Lung (tissue), 12 donors: ENCODE measurements around the gene CLASP1. TPM values are rescaled to one million over a fixed set of nuclear protein-coding genes. Genes with fewer than 3 reads are reported as not detected.

ENCODE experiments used
- ATAC-seq: fragments of 200-7000 bp; cut with Tn5 transposase; one replicate; pipeline ENCODE4 v1.9.1; 2020; ENCODE audit warnings: moderate number of reproducible peaks; ENCODE audit not compliant: insufficient read depth, low FRiP score
- DNase-seq, 3 donors: peaks; one replicate each; pipeline ENCODE4 v3.0.0-alpha.2; 2013 to 2017
- H3K27ac ChIP-seq, 2 donors: one replicate each; pipeline ENCODE4 v1.5.1; 2013; ENCODE audit warnings: mild to moderate bottlenecking in 2 of 2, moderate library complexity in 2 of 2, control low read depth in 1 of 2, inconsistent platforms in 1 of 2, low read depth in 1 of 2, low read length in 1 of 2
- H3K27me3 ChIP-seq, 3 donors: one replicate each; pipeline ENCODE4 v1.5.1; 2013; ENCODE audit warnings: low read length in 2 of 3; ENCODE audit not compliant: control insufficient read depth in 3 of 3, insufficient read depth in 3 of 3
- H3K36me3 ChIP-seq, 4 donors: one replicate each; pipeline ENCODE4 v1.5.1; 2013; ENCODE audit warnings: low read length in 4 of 4, mild to moderate bottlenecking in 1 of 4, moderate library complexity in 1 of 4; ENCODE audit not compliant: control insufficient read depth in 4 of 4, insufficient read depth in 4 of 4
- H3K4me1 ChIP-seq, 5 donors: one replicate each; pipeline ENCODE4 v1.5.1; 2013; ENCODE audit warnings: low read length in 5 of 5, mild to moderate bottlenecking in 2 of 5, moderate library complexity in 1 of 5; ENCODE audit not compliant: control insufficient read depth in 5 of 5, insufficient read depth in 5 of 5
- H3K4me3 ChIP-seq: one replicate; pipeline ENCODE4 v1.5.1; 2013; ENCODE audit warnings: mild to moderate bottlenecking, control low read depth, moderate library complexity
- H3K9ac ChIP-seq, 2 donors: one replicate each; pipeline ENCODE4 v1.5.1; 2013; ENCODE audit warnings: low read length in 2 of 2, control low read depth in 1 of 2; ENCODE audit not compliant: insufficient read depth in 1 of 2
- H3K9me3 ChIP-seq, 4 donors: one replicate each; pipeline ENCODE4 v1.5.1; 2013; ENCODE audit warnings: low read length in 3 of 4, mild to moderate bottlenecking in 1 of 4, moderate library complexity in 1 of 4; ENCODE audit not compliant: control insufficient read depth in 4 of 4, insufficient read depth in 3 of 4
- CTCF ChIP-seq: IDR thresholded peaks from 2 replicates; pipeline ENCODE4 v1.5.1; 2012; ENCODE audit warnings: mild to moderate bottlenecking; ENCODE audit errors: control extremely low read depth, extremely low read depth
- WGBS, 2 donors: extraction: QIAGEN DNeasy Blood & Tissue Kit; methylation state at CpG; one replicate each; pipeline ENCODE4 v1.1.7; 2013; 5-methylcytosine and 5-hydroxymethylcytosine counted together
- polyA plus RNA-seq, 2 donors: library from polyadenylated mRNA; stranded (reverse); fragments of 200-250 nt; gene quantifications; one replicate each; pipeline ENCODE4 v1.2.1, GENCODE V29; 2013
- total RNA-seq, 2 donors: library from RNA; depleted of rRNA in 1 of 2; stranded (reverse); fragments of >200 nt in 1 of 2; gene quantifications; one replicate each; pipeline ENCODE4 v1.2.1, GENCODE V29; 2014 to 2021
- donor health status: control.
- donor health status: control.
- donor health status: Bipolar disorder and iron deficiency.
- donor health status: healthy.
- donor health status: DM: yes; HTN: yes; CAD: no.

Gene CLASP1
- total and polyA plus RNA-seq, 4 donors, result 7.4 to 128 (median 30.6) TPM

- no peak for TF ChIP-seq CTCF
Measured at GRCh38 chr2:121510857-121511256, 138.4 kb downstream of the CLASP1 start.

GRCh38 chr2:121506621-121507020 is 142.6 kb downstream of the CLASP1 start:
- 95 to 96% methylated on average over 1 of the region's 1 CpG for WGBS, 2 donors
- Histone ChIP-seq H3K36me3 (peaks cover 8 to 26% (median 19%) of the 10 kb centered on the region in 4 donors), H3K4me3 (no peak overlapping the region), H3K9me3 (no peaks in the 10 kb centered on the region), H3K9ac (no peak overlapping the region), H3K4me1 (peaks cover 0 to 9% (median 0%) of the 10 kb centered on the region in 5 donors), H3K27me3 (no peaks in the 10 kb centered on the region), H3K27ac (no peak overlapping the region)
- ATAC-seq, result no peak
- no peak for TF ChIP-seq CTCF
- DNase-seq, result no peak

More at GRCh38 chr2:121510857-121511256, 138.4 kb downstream of the CLASP1 start:
- Histone ChIP-seq H3K27ac (no peak overlapping the region), H3K4me3 (no peak overlapping the region), H3K9me3 (no peaks in the 10 kb centered on the region), H3K36me3 (peaks cover 5 to 19% (median 11%) of the 10 kb centered on the region in 4 donors), H3K4me1 (peaks cover 0 to 5% (median 0%) of the 10 kb centered on the region in 5 donors), H3K27me3 (no peaks in the 10 kb centered on the region), H3K9ac (no peak overlapping the region)
- 94 to 100% methylated on average over 1 of the region's 1 CpG for WGBS, 2 donors
- ATAC-seq (no peak), DNase-seq (no peak)

GRCh38 chr2:121505986-121506586 is 143.2 kb downstream of the CLASP1 start:
- 87 to 98% methylated on average over 4 of the region's 4 CpGs for WGBS, 2 donors
- Histone ChIP-seq H3K4me3 (no peak overlapping the region), H3K27me3 (no peaks in the 10 kb centered on the region), H3K36me3 (peaks cover 8 to 27% (median 20%) of the 10 kb centered on the region in 4 donors), H3K27ac (no peak overlapping the region), H3K4me1 (peaks cover 0 to 9% (median 0%) of the 10 kb centered on the region in 5 donors), H3K9me3 (no peaks in the 10 kb centered on the region), H3K9ac (no peak overlapping the region)
- DNase-seq (no peak), ATAC-seq (no peak)
- TF ChIP-seq CTCF, result no peak
